Peyer's patch (tissue), 4 donors: Measurements from ENCODE around the gene KMO. TPM values are rescaled to one million over a fixed set of nuclear protein-coding genes. Genes with fewer than 3 reads are reported as not detected.

Experiments
- DNase-seq, 3 donors: peaks; one replicate each; pipeline ENCODE4 v3.0.0-alpha.2; 2017 to 2019
- H3K27ac ChIP-seq, 4 donors: fragments of 200-600 bp; sonication (generic); one replicate each; pipeline ENCODE4 v1.5.1; 2016 to 2019
- H3K27me3 ChIP-seq, 2 donors: fragments of 200-600 bp; sonication (generic); one replicate each; pipeline ENCODE4 v1.5.1; 2019
- H3K36me3 ChIP-seq, 3 donors: fragments of 200-600 bp; sonication (generic); one replicate each; pipeline ENCODE4 v1.5.1; 2016 to 2019
- H3K4me1 ChIP-seq, 4 donors: fragments of 200-600 bp; sonication (generic); one replicate each; pipeline ENCODE4 v1.5.1; 2016 to 2019
- H3K4me3 ChIP-seq, 4 donors: fragments of 200-600 bp; sonication (generic); 1 replicate in 3 of 4; 2 replicates in 1 of 4; pipeline ENCODE4 v1.5.1; 2016 to 2019; ENCODE audit warnings: mild to moderate bottlenecking in 1 of 4
- H3K9me3 ChIP-seq, 4 donors: fragments of 200-600 bp; sonication (generic); one replicate each; pipeline ENCODE4 v1.5.1; 2016 to 2019; ENCODE audit warnings: mild to moderate bottlenecking in 1 of 4
- CTCF ChIP-seq, 6 experiments: fragments of 450-650 bp in 4 of 6; fragments of 200-600 bp in 2 of 6; sonication (generic) in 1 of 6; IDR thresholded peaks; one replicate each; pipeline ENCODE4 v1.5.1; 2017 to 2019; ENCODE audit warnings: antibody characterized with exemption in 6 of 6, mild to moderate bottlenecking in 3 of 6, moderate library complexity in 1 of 6
- POLR2A ChIP-seq, 2 donors: fragments of 450-650 bp; IDR thresholded peaks; one replicate each; pipeline ENCODE4 v1.5.1; 2017; ENCODE audit warnings: antibody characterized with exemption in 2 of 2, mild to moderate bottlenecking in 2 of 2, moderate library complexity in 2 of 2
- total RNA-seq, 4 donors: library from RNA; depleted of rRNA; stranded (reverse); fragments of >200 nt; gene quantifications; one replicate each; pipeline ENCODE4 v1.1.0, GENCODE V29; 2016

KMO gene
- total RNA-seq, 4 donors from 2014 or later: 0.13 to 32.2 (median 0.70) TPM; not detected in 1

GRCh38 chr1:241607497-241607896, 75.3 kb downstream of the KMO start:
- no peaks in the 10 kb centered on the region for H3K9me3 ChIP-seq
- no peak for DNase-seq
- TF ChIP-seq CTCF (IDR thresholded peaks at IDR 0.05) (no peak), POLR2A (IDR thresholded peaks at IDR 0.05) (no peak)
- no peak overlapping the region for H3K4me3 ChIP-seq
- no peaks in the 10 kb centered on the region for H3K27me3 ChIP-seq
- H3K36me3 ChIP-seq: no peaks in the 10 kb centered on the region
- no peak overlapping the region for H3K27ac ChIP-seq
- H3K4me1 ChIP-seq: peaks cover 0 to 13% (median 0%) of the 10 kb centered on the region in 4 donors

GRCh38 chr1:241608379-241609033, 76.3 kb downstream of the KMO start:
- H3K4me3 ChIP-seq: no peak overlapping the region
- H3K36me3 ChIP-seq: no peaks in the 10 kb centered on the region
- H3K9me3 ChIP-seq: no peaks in the 10 kb centered on the region
- peaks cover 0 to 13% (median 0%) of the 10 kb centered on the region in 4 donors for H3K4me1 ChIP-seq
- no peaks in the 10 kb centered on the region for H3K27me3 ChIP-seq
- no peak overlapping the region for H3K27ac ChIP-seq
- no peak for TF ChIP-seq CTCF (IDR thresholded peaks at IDR 0.05)
- no peak for TF ChIP-seq POLR2A (IDR thresholded peaks at IDR 0.05)
- no peak for DNase-seq

GRCh38 chr1:241610056-241610815, 78.1 kb downstream of the KMO start:
- Histone ChIP-seq H3K4me3 (no peak overlapping the region), H3K36me3 (no peaks in the 10 kb centered on the region), H3K27ac (no peak overlapping the region), H3K27me3 (no peaks in the 10 kb centered on the region), H3K4me1 (peaks cover 0 to 13% (median 0%) of the 10 kb centered on the region in 4 donors), H3K9me3 (no peaks in the 10 kb centered on the region)
- no peak for DNase-seq
- TF ChIP-seq CTCF (IDR thresholded peaks at IDR 0.05) (no peak), POLR2A (IDR thresholded peaks at IDR 0.05) (no peak)

- Histone ChIP-seq H3K36me3 (no peaks in the 10 kb centered on the region), H3K4me1 (peaks cover 0 to 19% (median 0%) of the 10 kb centered on the region in 4 donors), H3K27ac (no peak overlapping the region), H3K27me3 (no peaks in the 10 kb centered on the region), H3K9me3 (no peaks in the 10 kb centered on the region), H3K4me3 (no peak overlapping the region)
- no peak for DNase-seq
- TF ChIP-seq CTCF (IDR thresholded peaks at IDR 0.05) (peak; percentile 36 to 88 (median 82)), POLR2A (IDR thresholded peaks at IDR 0.05) (no peak)
Measured at GRCh38 chr1:241611063-241611462, 78.9 kb downstream of the KMO start.

GRCh38 chr1:241611736-241612135, 79.6 kb downstream of the KMO start:
- no peak for DNase-seq
- TF ChIP-seq CTCF (IDR thresholded peaks at IDR 0.05) (no peak), POLR2A (IDR thresholded peaks at IDR 0.05) (no peak)
- H3K27ac ChIP-seq: no peak overlapping the region
- peaks cover 0 to 21% (median 0%) of the 10 kb centered on the region in 4 donors for H3K4me1 ChIP-seq
- no peaks in the 10 kb centered on the region for H3K36me3 ChIP-seq
- H3K4me3 ChIP-seq: no peak overlapping the region
- H3K27me3 ChIP-seq: no peaks in the 10 kb centered on the region
- H3K9me3 ChIP-seq: no peaks in the 10 kb centered on the region
